ENCODE results near the gene TEX29.

- TF ChIP-seq POLR2A (IDR thresholded peaks at IDR 0.05) (no peak), EP300 (IDR thresholded peaks at IDR 0.05) (no peak)
These were observed 1.8 kb downstream of the TEX29 start for GRCh38 chr13:111322001-111322915.

All from upper lobe of left lung (tissue), 4 donors.